H4 (cell line): ENCODE data around the gene ADRA1B. TPM values are rescaled to one million over a fixed set of nuclear protein-coding genes. Genes with fewer than 3 reads are reported as not detected.
"Not testable (repeated sequence)": the region's sequence is repeated elsewhere in the genome, so short reads cannot be mapped to it uniquely, and the experiment has no call there.

Experiments used
- DNase-seq: peaks from one replicate; pipeline ENCODE4 v3.0.0-alpha.2; 2015; ENCODE audit warnings: low spot score
- total RNA-seq: library from RNA; depleted of rRNA; stranded (reverse); fragments of >200 nt; shearing (Covaris generic); gene quantifications from 2 replicates; pipeline ENCODE4 v1.2.3, GENCODE V29; 2014

Gene ADRA1B
- total RNA-seq, 1 experiment from 2014 or later: not detected

DNA sequence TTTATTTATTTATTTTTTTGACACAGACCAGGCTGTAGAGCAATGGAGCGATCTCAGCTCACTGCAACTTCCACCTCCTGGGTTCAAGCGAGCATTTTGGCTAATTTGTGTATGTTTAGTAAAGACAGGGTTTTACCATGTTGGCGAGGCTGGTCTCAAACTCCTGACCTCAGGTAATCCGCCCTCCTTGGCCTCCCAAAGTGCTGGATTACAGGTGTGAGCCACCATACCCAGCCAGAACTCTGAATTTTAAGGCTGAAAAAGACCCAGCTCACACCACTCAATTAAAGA lies 49.5 kb downstream of the ADRA1B start:
- not testable (repeated sequence) for DNase-seq

GRCh38 chr5:159969966-159970365 lies 53.7 kb downstream of the ADRA1B start:
- DNase-seq: no peak

GRCh38 chr5:159971038-159971437 lies 54.8 kb downstream of the ADRA1B start:
- no peak for DNase-seq

GRCh38 chr5:159971514-159971913 lies 55.2 kb downstream of the ADRA1B start:
- DNase-seq: no peak

DNA sequence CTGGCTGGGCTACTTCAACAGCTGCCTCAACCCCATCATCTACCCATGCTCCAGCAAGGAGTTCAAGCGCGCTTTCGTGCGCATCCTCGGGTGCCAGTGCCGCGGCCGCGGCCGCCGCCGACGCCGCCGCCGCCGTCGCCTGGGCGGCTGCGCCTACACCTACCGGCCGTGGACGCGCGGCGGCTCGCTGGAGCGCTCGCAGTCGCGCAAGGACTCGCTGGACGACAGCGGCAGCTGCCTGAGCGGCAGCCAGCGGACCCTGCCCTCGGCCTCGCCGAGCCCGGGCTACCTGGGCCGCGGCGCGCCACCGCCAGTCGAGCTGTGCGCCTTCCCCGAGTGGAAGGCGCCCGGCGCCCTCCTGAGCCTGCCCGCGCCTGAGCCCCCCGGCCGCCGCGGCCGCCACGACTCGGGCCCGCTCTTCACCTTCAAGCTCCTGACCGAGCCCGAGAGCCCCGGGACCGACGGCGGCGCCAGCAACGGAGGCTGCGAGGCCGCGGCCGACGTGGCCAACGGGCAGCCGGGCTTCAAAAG lies 55.7 kb downstream of the ADRA1B start:
- DNase-seq: no peak

- no peak for DNase-seq
Observed at GRCh38 chr5:159972538-159973362, 56.5 kb downstream of the ADRA1B start.

GRCh38 chr5:159975462-159976019 lies 59.3 kb downstream of the ADRA1B start:
- peak; percentile 93 for DNase-seq

- DNase-seq: no peak
Observed at GRCh38 chr5:159976921-159977320, 60.6 kb downstream of the ADRA1B start.

DNA sequence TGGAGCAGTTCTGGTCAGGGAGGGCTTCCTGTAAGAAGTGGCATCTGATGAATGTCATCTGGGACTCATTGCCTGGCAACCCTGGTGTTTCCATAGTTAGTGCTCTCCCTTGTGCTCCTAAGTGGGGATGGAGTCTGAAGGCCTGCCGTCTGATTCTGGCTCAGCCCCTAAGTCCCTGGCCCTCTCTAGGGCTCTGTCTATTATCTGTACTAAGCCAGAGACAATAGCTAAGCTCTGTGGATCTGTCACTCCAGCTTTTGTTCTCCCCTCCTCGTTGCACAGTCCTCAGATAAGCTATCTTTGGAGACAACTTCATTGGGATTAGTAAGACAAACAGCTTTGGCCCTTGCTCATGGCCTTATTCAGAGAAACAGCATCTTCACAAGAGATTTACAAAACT lies 62.1 kb downstream of the ADRA1B start:
- no peak for DNase-seq

DNA sequence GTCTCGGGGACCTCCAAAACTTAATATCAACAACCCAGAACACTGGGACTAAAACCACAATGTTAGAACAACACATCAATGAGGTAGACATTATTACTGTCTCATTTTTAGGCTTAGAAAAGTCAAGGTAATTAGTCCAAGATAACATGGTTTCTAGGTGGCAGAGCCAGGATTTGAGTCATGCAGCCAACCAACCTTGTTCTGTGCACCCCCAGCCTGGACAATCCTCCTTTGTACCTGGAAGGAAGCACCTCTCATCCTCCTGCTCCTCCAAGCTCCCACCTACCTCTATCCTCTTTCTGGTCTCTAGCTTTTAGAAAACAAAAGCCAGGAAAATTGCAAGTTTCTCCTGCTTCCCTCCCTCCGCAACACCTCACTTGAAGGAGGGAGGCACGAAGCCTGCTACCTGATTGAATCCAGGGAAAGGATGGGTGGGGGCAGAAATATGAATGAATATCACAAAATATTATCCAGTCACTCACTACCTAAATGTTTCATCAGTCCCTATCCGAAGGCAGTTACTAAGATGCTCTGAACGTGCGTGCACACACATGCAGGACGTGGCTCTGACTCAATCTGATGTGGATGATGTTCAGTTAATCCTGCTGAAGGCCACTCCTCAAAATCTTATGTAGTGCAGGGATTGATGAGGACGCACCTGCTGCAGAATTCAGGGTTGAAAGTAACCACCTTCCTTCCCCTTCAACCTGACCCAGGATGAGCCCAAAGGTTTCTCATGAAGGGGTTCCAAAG lies 66.3 kb downstream of the ADRA1B start:
- no peak for DNase-seq

DNA sequence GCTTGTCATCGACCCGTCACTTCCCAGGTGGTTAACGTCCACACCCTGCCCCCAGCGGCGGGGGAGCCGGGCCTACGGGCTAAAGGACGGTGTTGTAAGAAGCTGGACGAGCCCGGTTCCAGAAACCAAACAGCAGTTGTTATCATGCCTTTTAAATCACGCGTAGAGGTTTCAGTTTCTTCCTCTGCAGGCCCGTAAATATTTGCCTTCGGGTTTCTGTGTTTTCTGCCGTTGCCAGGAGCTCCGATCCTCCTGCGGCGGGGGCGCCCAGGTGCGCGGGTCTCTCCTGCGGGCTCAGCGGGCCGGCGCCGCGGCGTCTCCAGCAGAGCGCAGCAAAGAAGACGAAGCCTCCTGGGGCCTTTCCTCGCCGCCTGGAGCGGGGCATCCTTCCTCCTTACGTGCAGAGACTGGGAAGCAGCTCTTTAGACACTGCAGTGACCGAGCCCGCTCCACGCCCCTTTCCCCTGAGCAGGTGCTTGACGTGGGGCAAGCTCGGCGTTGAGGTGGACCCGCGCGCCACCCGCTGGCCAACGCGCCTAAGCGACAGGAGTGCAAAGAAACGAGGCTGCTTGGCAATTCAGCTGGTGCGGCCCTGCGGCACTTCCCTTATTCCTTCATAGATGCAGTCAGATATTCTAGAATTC lies 70.9 kb downstream of the ADRA1B start:
- peak; percentile 64 for DNase-seq

- no peak for DNase-seq
Observed at GRCh38 chr5:159990506-159990905, 74.2 kb downstream of the ADRA1B start.

DNA sequence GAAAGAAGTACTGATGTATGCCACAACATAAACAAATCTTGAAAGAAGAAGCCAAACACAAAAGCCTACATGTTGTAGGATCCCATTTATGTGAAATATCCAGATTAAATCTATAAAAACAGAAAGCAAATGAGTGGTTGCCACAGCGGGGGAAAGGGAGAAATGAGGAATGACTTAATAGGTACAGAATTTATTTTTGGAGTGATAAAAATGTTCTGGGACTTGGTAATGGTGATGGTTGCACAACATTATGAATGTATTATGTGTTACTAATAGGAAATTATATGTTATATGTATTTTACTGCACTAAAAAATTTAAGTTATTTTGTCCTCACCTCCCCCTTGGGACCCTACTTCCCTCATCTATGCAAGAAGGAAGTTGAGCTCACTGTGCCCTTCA lies 76.3 kb downstream of the ADRA1B start:
- no peak for DNase-seq

DNA sequence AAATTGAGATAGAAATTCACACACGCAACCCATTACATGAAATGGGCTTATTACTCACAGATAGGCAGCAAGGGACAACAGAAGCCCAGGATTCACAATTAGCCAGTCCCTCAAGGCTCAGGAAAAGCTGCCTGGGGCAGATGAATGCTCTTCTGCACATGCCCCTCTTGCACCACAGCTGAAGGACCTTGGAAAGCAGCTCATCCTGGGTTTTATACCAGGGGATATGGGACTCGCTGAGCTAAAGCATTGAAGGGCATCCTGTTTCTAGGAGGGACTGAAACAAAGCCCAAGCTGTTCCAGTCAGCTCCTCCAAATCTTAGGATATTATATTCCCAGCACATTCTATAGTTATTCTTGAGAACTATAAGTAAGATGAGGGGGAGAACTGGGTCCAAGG lies 76.9 kb downstream of the ADRA1B start:
- DNase-seq: no peak

DNA sequence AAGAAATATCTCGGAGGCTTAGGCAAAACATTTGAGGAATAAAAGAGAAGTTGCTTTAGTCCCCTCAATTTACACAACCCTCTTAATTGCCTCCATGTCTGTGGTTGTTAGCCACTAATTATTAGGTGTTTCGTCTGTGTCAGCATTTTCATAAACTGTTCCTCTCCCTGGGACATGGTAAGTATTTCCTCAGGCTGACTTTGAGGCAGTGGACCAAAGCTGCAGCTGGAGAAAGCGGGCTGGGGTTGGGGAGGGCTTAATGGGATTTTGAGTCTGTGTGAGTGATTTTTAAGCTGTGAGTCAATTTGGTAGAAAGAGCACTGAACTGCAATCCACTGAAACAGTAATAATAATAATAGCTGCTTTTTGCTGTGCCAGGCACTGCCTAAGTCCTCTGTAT lies 79.6 kb downstream of the ADRA1B start:
- DNase-seq: no peak

- DNase-seq: no peak
Observed at GRCh38 chr5:160001457-160001856, 85.2 kb downstream of the ADRA1B start.

- no peak for DNase-seq
Observed at GRCh38 chr5:160007514-160007913, 91.2 kb downstream of the ADRA1B start.

DNA sequence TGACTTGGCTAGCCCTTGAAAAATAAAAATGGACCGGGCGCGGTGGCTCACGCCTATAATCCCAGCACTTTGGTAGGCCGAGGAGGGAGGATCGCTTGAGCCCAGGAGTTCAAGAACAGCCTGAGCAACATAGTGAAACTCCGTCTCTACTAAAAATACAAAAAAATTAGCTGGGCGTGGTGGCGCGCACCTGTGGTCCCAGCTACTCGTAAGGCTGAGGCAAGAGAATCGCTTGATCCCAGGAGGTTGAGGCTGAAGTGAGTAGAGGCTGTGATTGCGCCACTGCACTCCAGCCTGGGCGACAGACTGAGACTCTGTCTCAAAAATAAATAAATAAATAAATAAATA lies 92.2 kb downstream of the ADRA1B start:
- DNase-seq: not testable (repeated sequence)

DNA sequence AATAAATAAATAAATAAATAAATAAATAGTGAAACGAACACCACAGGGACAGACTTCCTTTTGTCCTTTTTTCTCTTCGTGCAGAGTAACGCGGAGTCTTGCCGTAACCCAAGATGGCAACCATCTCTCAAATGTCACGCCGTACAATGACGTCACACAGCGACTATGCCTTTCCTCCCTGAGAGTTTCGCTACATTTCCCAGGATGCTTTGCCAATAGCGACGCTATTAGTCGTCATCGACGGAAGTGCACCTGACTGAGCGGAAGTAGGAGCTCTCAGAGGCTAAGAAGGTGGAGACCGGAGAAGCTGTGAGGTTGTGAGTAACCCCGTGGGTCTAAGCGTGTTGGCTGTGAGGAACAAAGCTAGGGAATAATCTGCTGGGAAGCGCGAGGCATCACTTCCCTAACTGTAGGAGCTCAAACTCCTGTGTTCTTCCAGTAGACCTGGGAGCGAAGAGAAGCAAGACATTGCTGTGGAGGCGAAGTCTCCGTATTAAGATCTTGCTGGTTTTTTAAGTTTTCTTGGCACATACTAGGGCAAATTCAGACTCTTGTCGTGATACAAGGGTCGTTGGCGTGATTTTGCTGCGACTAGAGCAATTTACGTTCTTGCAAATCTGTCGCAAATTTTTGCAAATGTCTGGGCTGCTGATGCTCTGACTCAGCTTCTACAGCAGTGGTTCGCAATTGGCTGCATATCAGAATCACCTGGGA lies 92.8 kb downstream of the ADRA1B start, which contains the start of gene TTC1:
TTC1 (plus strand) TSS at position 263 of the 714 bp plus-strand sequence. CDS start 1,390 bp downstream, outside the sequence.
- DNase-seq: peak; percentile 99

DNA sequence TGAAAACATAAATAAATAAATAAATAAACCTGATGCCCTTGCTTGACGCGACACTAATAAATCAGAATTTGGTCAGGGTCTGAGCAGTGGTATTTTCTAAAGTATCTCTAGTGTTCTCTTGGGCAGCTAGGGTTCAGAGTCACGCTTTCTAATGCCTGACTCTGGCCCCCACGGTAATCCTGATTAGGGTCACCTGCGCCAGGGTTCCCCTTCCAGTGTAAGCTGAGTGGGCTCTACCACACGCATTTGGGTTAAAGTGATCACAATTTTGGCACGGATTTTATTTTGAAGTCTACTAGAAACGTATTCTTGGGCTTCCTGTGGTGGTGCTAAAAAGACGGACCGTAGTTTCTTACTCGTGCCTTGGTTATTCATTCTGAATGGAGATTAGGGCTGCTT lies 93.3 kb downstream of the ADRA1B start:
- no peak for DNase-seq

- DNase-seq: no peak
Observed at GRCh38 chr5:160011471-160011870, 95.2 kb downstream of the ADRA1B start.

DNA sequence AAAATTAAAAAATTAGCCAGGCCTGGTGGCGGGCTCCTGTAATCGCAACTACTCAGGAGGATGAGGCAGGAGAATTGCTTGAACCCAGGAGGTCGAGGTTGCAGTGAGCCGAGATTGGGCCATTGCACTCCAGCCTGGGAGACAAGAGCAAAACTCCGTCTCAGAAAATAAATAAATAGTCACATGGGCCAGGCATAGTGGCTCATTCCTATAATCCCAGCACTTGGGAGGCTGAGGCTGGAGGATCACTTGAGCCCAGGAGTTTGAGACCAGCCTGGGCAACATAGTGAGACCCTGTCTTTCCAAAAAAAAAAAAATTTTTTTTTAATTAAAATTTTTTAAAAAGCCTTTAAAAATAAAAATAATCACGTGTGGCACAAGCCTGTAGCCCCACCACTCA lies 97.9 kb downstream of the ADRA1B start:
- DNase-seq: not testable (repeated sequence)
